ENCODE results near the gene EMC10. TPM values are rescaled to one million over a fixed set of nuclear protein-coding genes. Genes with fewer than 3 reads are reported as not detected.

EMC10 gene
- polyA plus RNA-seq, 2 of the 4 experiments (the other 2 are of a cell fraction) = 52.8 to 147 TPM

DNA sequence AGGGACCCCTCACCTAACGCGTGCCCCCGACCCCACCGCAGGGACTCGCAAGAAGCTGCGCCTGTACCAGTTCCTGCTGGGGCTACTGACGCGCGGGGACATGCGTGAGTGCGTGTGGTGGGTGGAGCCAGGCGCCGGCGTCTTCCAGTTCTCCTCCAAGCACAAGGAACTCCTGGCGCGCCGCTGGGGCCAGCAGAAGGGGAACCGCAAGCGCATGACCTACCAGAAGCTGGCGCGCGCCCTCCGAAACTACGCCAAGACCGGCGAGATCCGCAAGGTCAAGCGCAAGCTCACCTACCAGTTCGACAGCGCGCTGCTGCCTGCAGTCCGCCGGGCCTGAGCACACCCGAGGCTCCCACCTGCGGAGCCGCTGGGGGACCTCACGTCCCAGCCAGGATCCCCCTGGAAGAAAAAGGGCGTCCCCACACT lies 48.3 kb upstream of the EMC10 start:
- FAIRE-seq (no peak), ATAC-seq (no peak), DNase-seq (ENCODE audit: low read depth in 1 of 2, low spot score in 1 of 2) (no peak)
- no peaks in the 10 kb centered on the region for H3K9me3 ChIP-seq
- H3K4me3 ChIP-seq = no peak overlapping the region
- H3K4me1 ChIP-seq = peaks cover 11% of the 10 kb centered on the region
- TF ChIP-seq ZC3H11A (IDR thresholded peaks at IDR 0.05) (no peak), ZFP36 (IDR thresholded peaks at IDR 0.05; ENCODE audit: borderline replicate concordance, partially characterized antibody) (no peak), SREBF2 (IDR thresholded peaks at IDR 0.05) (no peak)
- TF ChIP-seq, protein P1, sequence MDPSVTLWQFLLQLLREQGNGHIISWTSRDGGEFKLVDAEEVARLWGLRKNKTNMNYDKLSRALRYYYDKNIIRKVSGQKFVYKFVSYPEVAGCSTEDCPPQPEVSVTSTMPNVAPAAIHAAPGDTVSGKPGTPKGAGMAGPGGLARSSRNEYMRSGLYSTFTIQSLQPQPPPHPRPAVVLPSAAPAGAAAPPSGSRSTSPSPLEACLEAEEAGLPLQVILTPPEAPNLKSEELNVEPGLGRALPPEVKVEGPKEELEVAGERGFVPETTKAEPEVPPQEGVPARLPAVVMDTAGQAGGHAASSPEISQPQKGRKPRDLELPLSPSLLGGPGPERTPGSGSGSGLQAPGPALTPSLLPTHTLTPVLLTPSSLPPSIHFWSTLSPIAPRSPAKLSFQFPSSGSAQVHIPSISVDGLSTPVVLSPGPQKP (IDR thresholded peaks at IDR 0.05; ENCODE audit: low read depth, low read length) = no peak
- ChIA-PET CTCF (interaction anchor here (0.7 to 3.5 kb wide), 5 partner anchors 12 to 366 kb away, joined by 3 to 19 read pairs (median 8); no protein-coding TSS in a partner anchor), POLR2A (no interaction called here)
- H3K4me2 ChIP-seq = no peak overlapping the region
- 77% methylated on average over 31 of the region's 38 CpGs for WGBS (ENCODE audit: missing lambda C conversion rate)
- no peak overlapping the region for H3K27ac ChIP-seq

DNA sequence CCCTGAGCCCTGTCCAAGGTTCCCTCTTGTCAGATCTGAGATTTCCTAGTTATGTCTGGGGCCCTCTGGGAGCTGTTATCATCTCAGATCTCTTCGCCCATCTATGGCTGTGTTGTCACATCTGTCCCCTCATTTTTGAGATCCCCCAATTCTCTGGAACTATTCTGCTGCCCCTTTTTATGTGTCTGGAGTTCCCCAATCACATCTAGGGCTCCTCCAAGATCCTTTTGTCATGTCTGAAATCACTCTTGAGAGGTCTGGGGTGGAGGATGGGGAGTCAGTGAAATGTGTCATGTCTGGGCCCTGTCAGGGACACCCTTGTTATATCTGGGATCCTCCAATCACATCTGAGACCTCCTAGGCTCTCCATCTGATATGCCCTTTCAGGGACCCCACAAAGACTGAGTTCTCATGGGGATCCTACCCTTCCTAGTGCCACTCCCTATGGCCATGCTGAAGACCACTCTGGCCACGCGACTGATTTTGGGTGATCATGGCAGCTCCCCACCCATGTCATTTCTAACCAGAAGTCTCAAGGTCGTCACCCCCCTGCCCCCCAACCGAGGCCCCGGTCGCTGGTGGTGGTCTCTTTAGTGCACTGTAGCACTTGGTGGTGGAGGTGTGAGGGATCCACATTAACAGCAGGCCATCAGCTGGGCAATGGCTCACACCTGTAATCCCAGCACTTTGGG lies 47.4 kb upstream of the EMC10 start:
- CTCF ChIA-PET = interaction anchor here (0.6 to 3.5 kb wide), 9 partner anchors 11 to 60 kb away, joined by 3 to 19 read pairs (median 4); no protein-coding TSS in a partner anchor
- Histone ChIP-seq H3K4me3 (no peak overlapping the region), H3K4me1 (peaks cover 11% of the 10 kb centered on the region), H3K9me3 (no peaks in the 10 kb centered on the region), H3K27ac (no peak overlapping the region), H3K4me2 (no peak overlapping the region)
- no peak for FAIRE-seq
- no peak for TF ChIP-seq HOXB13 (CRISPR knock-in tag; IDR thresholded peaks at IDR 0.05; ENCODE audit: low read depth)
- POLR2A ChIA-PET = no interaction called here
- DNase-seq (ENCODE audit: low read depth in 1 of 2, low spot score in 1 of 2) = no peak
- ATAC-seq = no peak
- WGBS (ENCODE audit: missing lambda C conversion rate) = 51% methylated on average over 6 of the region's 7 CpGs

DNA sequence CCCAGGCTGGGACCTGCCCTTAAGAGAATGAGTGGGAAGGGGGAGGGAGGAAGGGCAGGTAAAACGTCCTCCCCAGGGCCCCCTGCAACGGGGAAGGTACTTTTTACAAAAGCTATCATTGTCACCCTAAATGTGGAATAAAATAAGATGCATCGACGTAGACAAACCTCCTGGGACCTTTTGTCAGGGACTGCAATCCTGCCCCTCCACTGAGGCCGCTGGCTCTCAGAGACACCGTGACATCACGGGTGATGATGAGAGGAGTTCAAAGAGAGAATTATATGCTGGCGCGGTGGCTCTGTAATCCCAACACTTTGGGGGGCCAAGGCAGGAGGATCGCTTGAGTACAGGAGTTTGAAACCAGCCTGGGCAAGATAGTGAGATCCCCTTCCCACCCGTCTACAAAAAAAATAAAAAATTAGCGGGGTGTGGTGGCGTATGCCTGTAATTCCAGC lies 45.4 kb upstream of the EMC10 start:
- Histone ChIP-seq H3K4me1 (peaks cover 11% of the 10 kb centered on the region), H3K9me3 (no peaks in the 10 kb centered on the region), H3K27ac (no peak overlapping the region; a peak in 1 of 6 replicates), H3K4me2 (peak overlapping the region; percentile 96), H3K4me3 (peak overlapping the region; percentile 67; the same call in 2 of the 3 replicates)
- ChIA-PET POLR2A (no interaction called here), CTCF (interaction anchor here (0.9 to 3.5 kb wide), 4 partner anchors 16 to 74 kb away, joined by 3 to 19 read pairs (median 3); no protein-coding TSS in a partner anchor)
- ATAC-seq (no peak), FAIRE-seq (no peak), DNase-seq (ENCODE audit: low read depth in 1 of 2, low spot score in 1 of 2) (no peak)
- 44% methylated on average over 13 of the region's 13 CpGs for WGBS (ENCODE audit: missing lambda C conversion rate)
- TF ChIP-seq HOXB5 (CRISPR knock-in tag; IDR thresholded peaks at IDR 0.05) (no peak), CHD4 (IDR thresholded peaks at IDR 0.05; ENCODE audit: borderline replicate concordance) (no peak), CTCF (IDR thresholded peaks at IDR 0.05) (no peak), HOXA7 (CRISPR knock-in tag; IDR thresholded peaks at IDR 0.05) (no peak), TP53 (CRISPR knock-in tag; IDR thresholded peaks at IDR 0.05) (no peak), RFX5 (IDR thresholded peaks at IDR 0.05) (no peak), HOXB13 (CRISPR knock-in tag; IDR thresholded peaks at IDR 0.05; ENCODE audit: low read depth) (no peak), PHF8 (IDR thresholded peaks at IDR 0.05; ENCODE audit: borderline replicate concordance, low read depth) (no peak), JUN (IDR thresholded peaks at IDR 0.05) (no peak), ZSCAN20 (CRISPR knock-in tag; IDR thresholded peaks at IDR 0.05) (no peak), HEYL (CRISPR knock-in tag; IDR thresholded peaks at IDR 0.05) (no peak), EP300 (IDR thresholded peaks at IDR 0.05) (no peak), EHF (CRISPR knock-in tag; IDR thresholded peaks at IDR 0.05) (no peak), POLR2AphosphoS2 (conservative IDR thresholded peaks at IDR 0.05; ENCODE audit: low read length) (no peak), RCOR1 (IDR thresholded peaks at IDR 0.05; ENCODE audit: low read depth, low read length) (no peak)
- TF ChIP-seq, protein P2, sequence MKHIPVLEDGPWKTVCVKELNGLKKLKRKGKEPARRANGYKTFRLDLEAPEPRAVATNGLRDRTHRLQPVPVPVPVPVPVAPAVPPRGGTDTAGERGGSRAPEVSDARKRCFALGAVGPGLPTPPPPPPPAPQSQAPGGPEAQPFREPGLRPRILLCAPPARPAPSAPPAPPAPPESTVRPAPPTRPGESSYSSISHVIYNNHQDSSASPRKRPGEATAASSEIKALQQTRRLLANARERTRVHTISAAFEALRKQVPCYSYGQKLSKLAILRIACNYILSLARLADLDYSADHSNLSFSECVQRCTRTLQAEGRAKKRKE (CRISPR knock-in tag; IDR thresholded peaks at IDR 0.05; ENCODE audit: low read depth) = no peak
- TF ChIP-seq, protein P1 (IDR thresholded peaks at IDR 0.05; ENCODE audit: low read depth, low read length) = no peak
- TF ChIP-seq, protein P3, sequence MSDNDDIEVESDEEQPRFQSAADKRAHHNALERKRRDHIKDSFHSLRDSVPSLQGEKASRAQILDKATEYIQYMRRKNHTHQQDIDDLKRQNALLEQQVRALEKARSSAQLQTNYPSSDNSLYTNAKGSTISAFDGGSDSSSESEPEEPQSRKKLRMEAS (IDR thresholded peaks at IDR 0.05) = no peak
